Gastrocnemius medialis (tissue), 4 donors: ENCODE data around the gene ELF1. TPM values are rescaled to one million over a fixed set of nuclear protein-coding genes. Genes with fewer than 3 reads are reported as not detected.

Source experiments
- ATAC-seq, 2 donors: fragments of 150-250 bp; one replicate each; pipeline ENCODE4 v1.9.1; 2016
- DNase-seq, 2 donors: peaks; one replicate each; pipeline ENCODE4 v3.0.0-alpha.2; 2019
- H3K27ac ChIP-seq, 4 donors: fragments of 200-600 bp; sonication (generic); 1 replicate in 1 of 4; 2 replicates in 3 of 4; pipeline ENCODE4 v1.5.1; 2016 to 2018; ENCODE audit warnings: mild to moderate bottlenecking in 2 of 4, moderate library complexity in 1 of 4
- H3K27me3 ChIP-seq, 3 donors: fragments of 200-600 bp; sonication (generic) in 2 of 3; 1 replicate in 1 of 3; 2 replicates in 2 of 3; pipeline versions ENCODE4 v1.5.1 to v1.6.0; 2016 to 2019; ENCODE audit warnings: mild to moderate bottlenecking in 1 of 3, moderate library complexity in 1 of 3
- H3K36me3 ChIP-seq, 2 donors: fragments of 200-600 bp; sonication (generic) in 1 of 2; one replicate each; pipeline ENCODE4 v1.5.1; 2017 to 2018
- H3K4me1 ChIP-seq, 2 donors: fragments of 200-600 bp; sonication (generic) in 1 of 2; one replicate each; pipeline ENCODE4 v1.5.1; 2016 to 2017; ENCODE audit warnings: mild to moderate bottlenecking in 2 of 2
- H3K4me3 ChIP-seq, 4 donors: fragments of 200-600 bp; sonication (generic) in 3 of 4; 1 replicate in 1 of 4; 2 replicates in 3 of 4; pipeline ENCODE4 v1.5.1; 2016 to 2019; ENCODE audit warnings: mild to moderate bottlenecking in 2 of 4
- H3K9me3 ChIP-seq, 3 donors: fragments of 200-600 bp; sonication (generic) in 2 of 3; 1 replicate in 1 of 3; 2 replicates in 2 of 3; pipeline ENCODE4 v1.5.1; 2016 to 2019
- POLR2A ChIP-seq, 2 donors: fragments of 450-650 bp; IDR thresholded peaks; one replicate each; pipeline ENCODE4 v1.6.1; 2017; ENCODE audit warnings: antibody characterized with exemption in 2 of 2, mild to moderate bottlenecking in 2 of 2, moderate library complexity in 2 of 2
- in situ Hi-C, 4 donors: fragments of 200-750 bp; cut with MboI; loops; one replicate each; pipeline versions ENCODE4 v1.15.0 to v1.8.0; 2017; ENCODE audit warnings: low sequenced_read_pairs in 4 of 4
- intact Hi-C: fragments of 100-400 bp; cut with DNase I; formaldehyde crosslinking; loops from one replicate; pipeline ENCODE4 v1.15.1; 2023; ENCODE audit warnings: low total_unique reads
- total RNA-seq, 4 donors: library from RNA; depleted of rRNA; stranded (reverse); fragments of >200 nt; gene quantifications; one replicate each; pipeline versions ENCODE4 v1.1.0 to v1.2.3, GENCODE V29; 2016
- TF ChIP-seq, protein P1 (sequence below), 5 experiments: fragments of 450-650 bp in 3 of 5; fragments of 200-600 bp in 2 of 5; sonication (generic) in 2 of 5; IDR thresholded peaks in 4 of 5; conservative IDR thresholded peaks in 1 of 5; 1 replicate in 4 of 5; 2 replicates in 1 of 5; pipeline ENCODE4 v1.5.1; 2016 to 2019; ENCODE audit warnings: antibody characterized with exemption in 5 of 5, mild to moderate bottlenecking in 3 of 5, moderate library complexity in 3 of 5

Gene ELF1
- total RNA-seq, 4 donors from 2014 or later, result 24.8 to 48.7 (median 33.7) TPM

GRCh38 chr13:40963927-40964326 is 55.2 kb downstream of the ELF1 start:
- TF ChIP-seq POLR2A (IDR thresholded peaks at IDR 0.05), result no peak
- TF ChIP-seq, protein P1, sequence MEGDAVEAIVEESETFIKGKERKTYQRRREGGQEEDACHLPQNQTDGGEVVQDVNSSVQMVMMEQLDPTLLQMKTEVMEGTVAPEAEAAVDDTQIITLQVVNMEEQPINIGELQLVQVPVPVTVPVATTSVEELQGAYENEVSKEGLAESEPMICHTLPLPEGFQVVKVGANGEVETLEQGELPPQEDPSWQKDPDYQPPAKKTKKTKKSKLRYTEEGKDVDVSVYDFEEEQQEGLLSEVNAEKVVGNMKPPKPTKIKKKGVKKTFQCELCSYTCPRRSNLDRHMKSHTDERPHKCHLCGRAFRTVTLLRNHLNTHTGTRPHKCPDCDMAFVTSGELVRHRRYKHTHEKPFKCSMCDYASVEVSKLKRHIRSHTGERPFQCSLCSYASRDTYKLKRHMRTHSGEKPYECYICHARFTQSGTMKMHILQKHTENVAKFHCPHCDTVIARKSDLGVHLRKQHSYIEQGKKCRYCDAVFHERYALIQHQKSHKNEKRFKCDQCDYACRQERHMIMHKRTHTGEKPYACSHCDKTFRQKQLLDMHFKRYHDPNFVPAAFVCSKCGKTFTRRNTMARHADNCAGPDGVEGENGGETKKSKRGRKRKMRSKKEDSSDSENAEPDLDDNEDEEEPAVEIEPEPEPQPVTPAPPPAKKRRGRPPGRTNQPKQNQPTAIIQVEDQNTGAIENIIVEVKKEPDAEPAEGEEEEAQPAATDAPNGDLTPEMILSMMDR (IDR thresholded peaks at IDR 0.05 in 4 of 5, conservative IDR thresholded peaks at IDR 0.05 in 1 of 5), result no peak
- no peak for DNase-seq
- Histone ChIP-seq H3K4me1 (peaks cover 29 to 48% of the 10 kb centered on the region in 2 donors), H3K36me3 (peaks cover 0 to 2% of the 10 kb centered on the region in 2 donors), H3K9me3 (no peaks in the 10 kb centered on the region), H3K27ac (no peak overlapping the region), H3K4me3 (no peak overlapping the region), H3K27me3 (no peaks in the 10 kb centered on the region)
- intact Hi-C loops (no loop called here), in situ Hi-C loops (no loop called here)
- ATAC-seq, result peak in 1 of 2 donors; percentile 65

DNA sequence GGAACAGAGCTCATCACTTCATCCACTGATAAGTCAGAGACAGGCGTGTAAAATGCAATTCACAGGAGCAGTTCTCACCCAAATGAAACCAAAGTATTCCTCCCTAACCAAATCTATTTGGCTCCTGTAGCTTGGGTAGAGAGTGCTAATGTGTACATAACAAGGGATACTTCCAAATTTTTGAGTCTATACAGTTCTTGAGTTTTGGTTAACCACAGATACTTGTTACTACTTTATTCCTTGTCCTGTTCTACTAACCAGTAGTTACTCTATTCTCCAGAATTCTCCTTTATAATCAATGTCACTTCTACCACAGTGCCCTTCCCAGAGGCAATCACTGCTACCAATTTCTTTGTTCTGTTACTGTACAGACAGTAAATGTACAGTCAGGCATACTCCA is 57.3 kb downstream of the ELF1 start:
- intact Hi-C loops, result no loop called here

GRCh38 chr13:40961214-40961613 is 57.9 kb downstream of the ELF1 start:
- Histone ChIP-seq H3K27me3 (no peaks in the 10 kb centered on the region), H3K4me1 (peaks cover 11 to 34% of the 10 kb centered on the region in 2 donors), H3K4me3 (no peak overlapping the region), H3K27ac (no peak overlapping the region), H3K36me3 (peaks cover 0 to 19% of the 10 kb centered on the region in 2 donors), H3K9me3 (no peaks in the 10 kb centered on the region)
- DNase-seq (no peak), ATAC-seq (no peak)
- intact Hi-C loops, result no loop called here
- in situ Hi-C loops, result no loop called here
- TF ChIP-seq, protein P1 (IDR thresholded peaks at IDR 0.05 in 4 of 5, conservative IDR thresholded peaks at IDR 0.05 in 1 of 5), result no peak
- TF ChIP-seq POLR2A (IDR thresholded peaks at IDR 0.05), result no peak

More for the DNA sequence above, 57.3 kb downstream of the ELF1 start:
- DNase-seq (no peak), ATAC-seq (no peak)
- Histone ChIP-seq H3K9me3 (no peaks in the 10 kb centered on the region), H3K36me3 (peaks cover 0 to 19% of the 10 kb centered on the region in 2 donors), H3K27ac (no peak overlapping the region), H3K4me3 (no peak overlapping the region), H3K4me1 (peaks cover 17 to 40% of the 10 kb centered on the region in 2 donors), H3K27me3 (no peaks in the 10 kb centered on the region)
- in situ Hi-C loops, result no loop called here
- TF ChIP-seq POLR2A (IDR thresholded peaks at IDR 0.05), result no peak
- TF ChIP-seq, protein P1 (IDR thresholded peaks at IDR 0.05 in 4 of 5, conservative IDR thresholded peaks at IDR 0.05 in 1 of 5), result no peak

DNA sequence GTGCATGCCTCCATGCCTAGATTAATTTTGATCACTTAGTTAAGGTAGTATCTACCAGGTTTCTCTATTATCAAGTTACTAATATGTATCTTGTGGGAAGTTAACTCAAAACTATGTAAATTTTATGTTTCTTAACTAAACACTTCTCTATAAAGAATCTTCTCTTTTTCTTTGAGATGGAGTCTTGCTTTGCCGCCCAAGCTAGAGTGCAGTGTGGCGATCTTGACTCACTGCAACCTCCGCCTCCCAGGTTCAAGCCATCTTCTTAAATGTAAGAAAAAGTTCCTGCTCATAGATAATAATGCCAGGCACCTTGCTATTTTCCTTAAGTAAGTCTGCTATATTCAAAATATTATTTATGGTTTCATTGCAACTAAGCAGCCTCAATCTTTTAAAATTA is 58.4 kb downstream of the ELF1 start:
- TF ChIP-seq, protein P1 (IDR thresholded peaks at IDR 0.05 in 4 of 5, conservative IDR thresholded peaks at IDR 0.05 in 1 of 5), result no peak
- TF ChIP-seq POLR2A (IDR thresholded peaks at IDR 0.05), result no peak
- Histone ChIP-seq H3K36me3 (peaks cover 0 to 19% of the 10 kb centered on the region in 2 donors), H3K27ac (no peak overlapping the region), H3K27me3 (no peaks in the 10 kb centered on the region), H3K4me3 (no peak overlapping the region), H3K4me1 (peaks cover 11 to 32% of the 10 kb centered on the region in 2 donors), H3K9me3 (no peaks in the 10 kb centered on the region)
- in situ Hi-C loops (no loop called here), intact Hi-C loops (no loop called here)
- ATAC-seq (no peak), DNase-seq (no peak)

DNA sequence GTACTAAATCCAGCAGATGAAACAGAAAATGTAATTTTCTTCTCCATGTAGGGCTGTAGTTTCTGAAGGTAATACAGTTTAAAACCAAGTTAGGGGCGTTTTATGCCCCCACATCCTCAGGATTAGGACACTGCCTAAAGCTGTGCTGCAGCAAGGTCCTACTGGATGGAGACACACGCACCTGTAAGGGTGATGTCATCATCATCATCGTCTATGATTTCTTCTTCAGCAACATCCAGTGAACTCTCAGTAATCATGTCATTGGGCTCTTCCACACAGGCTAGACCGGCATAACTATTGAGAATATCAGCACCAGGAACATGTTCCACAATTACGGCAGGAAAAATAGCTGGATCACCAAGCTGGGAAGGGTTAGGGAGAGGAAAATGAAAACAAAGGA is 60.5 kb downstream of the ELF1 start:
- ATAC-seq (no peak), DNase-seq (no peak)
- Histone ChIP-seq H3K27me3 (no peaks in the 10 kb centered on the region), H3K9me3 (no peaks in the 10 kb centered on the region), H3K4me1 (peaks cover under 1 to 22% of the 10 kb centered on the region in 2 donors), H3K27ac (no peak overlapping the region), H3K36me3 (peaks cover 0 to 21% of the 10 kb centered on the region in 2 donors), H3K4me3 (no peak overlapping the region)
- TF ChIP-seq POLR2A (IDR thresholded peaks at IDR 0.05), result no peak
- TF ChIP-seq, protein P1 (IDR thresholded peaks at IDR 0.05 in 4 of 5, conservative IDR thresholded peaks at IDR 0.05 in 1 of 5), result no peak
- intact Hi-C loops, result no loop called here
- in situ Hi-C loops, result no loop called here
